GM21423 (cell line): ENCODE measurements around the gene COX7A2.
A peak's percentile ranks its signal among the peaks of the same experiment; 100 is the strongest.

Experiments used
- ATAC-seq: cut with Tn5 transposase; IDR thresholded peaks from one replicate; pipeline ENCODE4 v1.9.1; 2021; ENCODE audit warnings: mild to moderate bottlenecking, moderate library complexity; ENCODE audit not compliant: unreplicated experiment

Gene COX7A2

GRCh38 chr6:75222261-75222660, 21.3 kb downstream of the COX7A2 start:
- ATAC-seq, result no peak

- no peak for ATAC-seq
Measured at GRCh38 chr6:75221116-75221515, 22.5 kb downstream of the COX7A2 start.

DNA sequence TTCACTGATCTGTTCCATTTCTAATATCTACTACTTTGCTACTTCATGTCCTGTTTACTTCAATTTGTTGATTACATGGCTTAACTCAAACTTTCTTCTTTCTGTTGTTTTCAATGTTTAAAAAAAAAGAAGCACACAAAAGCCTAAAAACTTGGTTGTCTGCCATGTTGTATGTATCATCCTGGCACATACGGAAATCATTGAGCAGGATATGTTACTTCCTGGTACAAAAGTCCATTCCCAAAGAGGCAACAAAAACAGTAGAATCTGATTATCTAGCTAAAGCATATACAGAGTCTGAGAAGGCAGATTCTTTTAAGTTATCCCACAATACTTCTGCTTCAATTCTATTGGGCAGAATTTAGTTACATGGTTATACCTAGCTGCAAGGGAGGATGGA, 23.2 kb downstream of the COX7A2 start:
- ATAC-seq, result no peak

- ATAC-seq, result no peak
Measured at GRCh38 chr6:75219263-75219662, 24.3 kb downstream of the COX7A2 start.

DNA sequence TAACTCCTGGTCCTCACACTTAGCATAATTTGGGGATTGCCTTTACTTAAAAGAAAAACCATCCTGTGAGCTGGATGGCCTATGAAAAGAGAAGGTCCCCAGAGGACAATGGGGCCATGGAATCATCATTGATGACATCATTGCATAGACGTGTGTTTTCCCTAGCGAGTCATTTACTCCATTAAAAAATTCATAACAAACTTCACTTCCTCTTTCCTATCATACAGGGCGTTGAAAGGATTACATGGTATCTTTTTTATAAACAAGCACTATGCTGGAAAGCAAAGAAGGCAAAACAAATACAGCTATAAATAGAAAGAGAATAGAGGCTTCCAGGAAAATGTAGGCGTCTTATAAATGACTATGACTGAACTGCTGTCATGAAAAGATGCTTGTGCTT, 26.4 kb downstream of the COX7A2 start:
- no peak for ATAC-seq

DNA sequence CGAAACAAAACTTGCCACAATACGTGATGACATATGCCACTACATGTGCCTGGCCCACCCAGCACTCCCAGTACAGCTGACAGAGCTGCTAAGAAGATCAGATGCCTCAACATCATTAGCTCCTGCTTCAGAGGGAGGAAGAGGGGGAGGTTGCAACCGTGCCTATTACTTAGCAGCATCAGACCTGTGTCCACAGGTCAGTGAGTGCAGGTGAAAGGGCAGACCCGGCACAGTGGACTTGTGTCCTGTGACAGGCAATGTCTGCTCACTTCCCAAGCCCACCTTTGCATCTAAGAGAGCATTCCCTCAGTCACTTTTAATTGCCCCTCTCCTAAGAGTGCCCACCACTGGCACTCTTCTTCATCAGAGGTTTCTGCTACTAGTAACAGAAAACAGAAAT, 28.3 kb downstream of the COX7A2 start:
- ATAC-seq, result no peak

- no peak for ATAC-seq
Measured at GRCh38 chr6:75213732-75214131, 29.9 kb downstream of the COX7A2 start.

DNA sequence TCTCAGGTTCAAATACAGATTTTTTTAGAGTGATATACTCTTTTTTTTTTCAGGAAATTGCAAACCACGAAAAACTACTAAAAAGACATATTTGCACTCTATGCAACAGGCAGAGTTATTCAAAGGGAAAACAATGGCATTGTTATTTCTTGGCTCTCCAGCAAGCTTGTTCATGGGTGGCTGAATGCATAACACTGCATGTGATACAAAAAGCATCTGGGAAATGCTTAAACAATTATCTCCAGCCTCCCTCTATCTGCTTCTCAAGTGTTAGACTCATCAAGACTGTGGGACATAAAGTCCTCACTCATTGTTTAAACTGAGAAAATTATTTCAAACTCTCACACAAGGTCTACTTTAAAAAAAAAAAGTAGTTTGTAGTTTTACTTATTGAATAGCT, 30.5 kb downstream of the COX7A2 start:
- ATAC-seq, result no peak

DNA sequence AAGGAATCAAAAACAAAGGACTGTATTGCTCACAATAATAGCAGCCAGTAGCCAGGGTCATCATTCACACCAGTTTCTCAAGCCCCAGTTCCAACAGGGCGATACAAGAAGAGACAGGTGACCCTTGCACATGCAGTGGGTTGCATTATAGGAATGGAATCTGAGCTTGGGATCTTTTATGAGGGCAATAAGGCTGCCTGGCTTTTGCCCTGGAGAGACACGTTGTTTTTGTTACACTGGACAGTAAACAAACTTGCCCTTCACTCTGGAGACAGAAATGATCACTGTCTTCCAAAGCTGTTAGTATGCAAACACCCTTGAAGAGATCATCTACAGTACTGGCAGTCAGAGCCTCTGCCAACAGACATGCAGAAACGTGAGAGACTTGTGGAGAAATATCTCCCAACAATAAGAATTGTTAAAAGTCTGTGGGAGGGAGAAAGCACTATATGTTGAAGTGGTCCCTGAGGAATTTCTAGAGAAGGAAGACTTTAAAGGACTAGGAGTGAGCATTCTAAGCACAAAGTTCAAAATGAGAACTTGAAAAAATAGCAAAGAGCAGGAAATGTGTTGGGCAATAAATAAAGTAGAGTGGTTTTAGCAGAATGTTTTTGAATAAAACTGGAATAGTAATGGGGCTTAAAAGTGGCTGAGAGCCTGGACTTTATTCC, 31.5 kb downstream of the COX7A2 start:
- no peak for ATAC-seq

DNA sequence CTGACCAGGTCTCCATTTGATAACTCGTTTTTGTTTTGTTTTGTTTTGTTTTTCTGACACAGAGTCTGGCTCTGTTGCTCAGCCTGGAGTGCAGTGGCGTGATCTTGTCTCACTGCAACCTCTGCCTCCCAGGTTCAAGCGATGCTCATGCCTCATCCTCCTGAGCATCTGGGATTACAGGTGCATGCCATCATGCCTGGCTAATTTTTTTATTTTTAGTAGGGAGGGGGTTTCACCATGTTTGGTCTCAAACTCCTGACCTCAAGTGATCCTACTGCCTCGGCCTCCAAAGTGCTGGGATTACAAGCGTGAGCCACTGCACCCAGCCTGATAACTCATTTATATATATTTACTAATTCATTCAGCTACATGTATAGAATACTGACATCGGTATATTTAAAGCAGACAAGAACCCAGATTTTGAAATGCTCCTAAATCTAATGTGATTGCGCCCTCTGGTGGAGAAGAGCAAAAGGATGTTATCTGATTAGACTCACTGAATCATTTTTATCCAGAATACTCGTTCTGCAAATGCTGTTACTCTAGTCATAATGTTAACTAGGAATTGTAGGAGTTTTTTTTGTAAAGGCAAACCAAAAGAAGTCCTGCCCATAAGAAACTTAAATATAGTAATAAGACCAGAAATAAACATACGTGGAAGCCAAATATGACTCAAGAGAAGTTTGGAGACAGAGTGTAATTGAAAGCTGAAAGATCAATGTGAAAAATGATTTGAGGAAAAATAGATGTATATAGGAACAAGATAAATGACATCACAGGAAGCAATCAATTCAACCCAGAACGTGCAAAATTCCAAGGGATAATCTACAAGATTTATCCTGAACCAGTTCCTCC, 32.5 kb downstream of the COX7A2 start:
- no peak for ATAC-seq

GRCh38 chr6:75209184-75209723, 34.3 kb downstream of the COX7A2 start:
- no peak for ATAC-seq

GRCh38 chr6:75208298-75209183, 35.1 kb downstream of the COX7A2 start:
- peak; percentile 76 for ATAC-seq

DNA sequence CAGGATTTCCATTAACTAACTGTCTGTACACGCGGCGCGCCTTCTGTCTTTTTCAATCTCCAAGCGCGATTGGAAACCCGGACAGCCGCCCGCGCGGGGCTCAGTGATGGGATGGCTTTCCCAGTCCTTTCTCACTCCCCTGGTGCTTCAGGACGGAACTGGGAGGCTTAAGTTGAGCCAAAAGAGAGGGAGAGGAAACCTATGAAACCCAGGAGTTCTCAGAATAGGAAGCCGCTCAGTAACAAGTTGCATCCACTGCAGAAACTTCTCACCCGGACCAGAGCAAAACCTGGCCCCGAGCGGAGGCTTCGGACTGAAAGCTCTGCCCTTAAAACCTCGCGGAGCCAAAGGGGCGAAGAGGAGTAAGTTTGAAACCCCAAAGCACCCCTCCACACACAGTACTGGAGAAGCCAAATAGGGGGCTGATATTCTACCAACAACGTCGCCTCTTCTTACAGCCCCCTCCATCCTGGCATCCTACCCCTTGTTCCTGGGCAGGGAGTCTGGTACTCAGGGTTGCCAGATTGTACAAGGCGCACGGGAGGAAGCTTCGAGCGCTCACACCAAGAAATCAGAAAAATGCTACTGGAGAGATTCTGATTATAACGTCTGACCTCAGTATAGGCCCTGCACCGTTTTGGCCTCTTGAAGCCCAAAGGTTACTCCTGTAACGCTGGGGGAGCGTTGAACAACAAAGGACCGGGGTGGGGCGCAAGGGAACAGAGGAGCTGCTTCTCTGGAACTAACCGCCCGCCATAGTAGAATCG, 36.8 kb downstream of the COX7A2 start:
- ATAC-seq, result no peak

- ATAC-seq, result no peak
Measured at GRCh38 chr6:75205776-75206575, 37.6 kb downstream of the COX7A2 start, which contains the start of gene COL12A1. TSS of gene COL12A1 (minus strand) at chr6:75206053. CDS start at chr6:75202792, 3,261 bp downstream.

- no peak for ATAC-seq
Measured at GRCh38 chr6:75204959-75205775, 38.4 kb downstream of the COX7A2 start.

- no peak for ATAC-seq
Measured at GRCh38 chr6:75204217-75204958, 39.2 kb downstream of the COX7A2 start.

GRCh38 chr6:75203721-75204120, 39.9 kb downstream of the COX7A2 start:
- ATAC-seq, result no peak

DNA sequence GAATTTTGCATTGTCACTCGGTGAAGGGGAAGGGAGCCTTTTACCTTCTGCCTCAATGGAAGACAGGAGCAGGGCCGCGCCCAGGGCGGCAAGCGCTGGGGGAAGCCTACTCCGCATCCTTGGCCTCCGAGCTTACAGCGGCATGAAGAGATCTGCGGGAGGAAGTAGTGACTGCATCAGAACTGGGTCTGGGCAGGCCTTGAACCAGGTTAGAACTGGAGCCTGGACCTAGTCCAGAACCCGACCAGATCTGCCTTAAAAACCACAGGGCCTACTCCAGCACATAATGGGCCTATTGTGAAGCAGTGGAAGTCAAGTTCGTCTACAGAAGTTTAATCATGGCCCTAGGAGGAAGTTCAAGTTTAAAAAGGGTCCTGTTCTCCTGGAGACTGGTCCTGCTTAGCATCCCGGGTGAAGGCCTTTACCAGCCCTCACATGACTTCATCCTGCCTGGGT, 40.9 kb downstream of the COX7A2 start:
- no peak for ATAC-seq
